Endothelial cell of umbilical vein (primary cell): Measurements from ENCODE around the gene PAX6. TPM values are rescaled to one million over a fixed set of nuclear protein-coding genes. Genes with fewer than 3 reads are reported as not detected.

ENCODE experiments used
- BruUV-seq: library from RNA; stranded (reverse); fragments of 400-500 nt; replicated peaks from 2 replicates; lab custom pipeline; 2021; lab: Mats Ljungman, UMichigan
- CTCF ChIA-PET: fragments of 300-600, 350-600 bp; sonication (Branson Sonifier 250); formaldehyde crosslinking; loops from one replicate; lab custom pipeline; 2021; ENCODE audit warnings: antibody characterized with exemption, inconsistent platforms; lab: Charles Lee
- POLR2A ChIA-PET: fragments of 300-600, 350-600 bp; sonication (Branson Sonifier 250); formaldehyde crosslinking; loops from one replicate; lab custom pipeline; 2021; ENCODE audit warnings: antibody characterized with exemption, inconsistent platforms; lab: Charles Lee
- DNase-seq: peaks from one replicate; pipeline ENCODE4 v3.0.0-alpha.2; 2011; ENCODE audit warnings: low read depth, low spot score
- FAIRE-seq: peaks from 2 replicates; lab custom pipeline; 2011; peaks lifted over from hg19 to GRCh38; lab: Jason Lieb, UNC
- H2AFZ ChIP-seq: 2 replicates; pipeline ENCODE4 v1.6.0; 2012; ENCODE audit warnings: low read depth, low read length, control low read depth, inconsistent platforms
- H3K27ac ChIP-seq: 2 replicates; pipeline ENCODE4 v1.5.1; 2011; ENCODE audit warnings: low read depth, mild to moderate bottlenecking, control low read depth, low read length, moderate library complexity; ENCODE audit not compliant: insufficient read depth
- H3K27me3 ChIP-seq, 2 experiments: 2 replicates each; pipeline versions ENCODE4 v1.6.0 to v1.6.1; 2011; ENCODE audit warnings: low read length in 2 of 2, mixed read lengths in 1 of 2; ENCODE audit not compliant: control insufficient read depth in 2 of 2, insufficient read depth in 2 of 2
- H3K36me3 ChIP-seq, 2 experiments: 2 replicates in 1 of 2; 3 replicates in 1 of 2; pipeline ENCODE4 v1.5.1; 2011; ENCODE audit warnings: low read length in 2 of 2, mild to moderate bottlenecking in 1 of 2, moderate library complexity in 1 of 2; ENCODE audit not compliant: control insufficient read depth in 2 of 2, insufficient read depth in 2 of 2; ENCODE audit errors: extremely low read depth in 1 of 2
- H3K4me1 ChIP-seq: 3 replicates; pipeline ENCODE4 v1.5.1; 2011; ENCODE audit warnings: mild to moderate bottlenecking, low read length; ENCODE audit not compliant: control insufficient read depth, insufficient read depth; ENCODE audit errors: extremely low read depth
- H3K4me2 ChIP-seq: 2 replicates; pipeline ENCODE4 v1.6.1; 2011; ENCODE audit warnings: low read length, control low read depth, mixed read lengths; ENCODE audit not compliant: insufficient read depth
- H3K4me3 ChIP-seq, 3 experiments: fragments of 200-600 bp in 1 of 3; sonication (generic), shearing (Covaris generic) in 1 of 3; replicated peaks in 1 of 3; 2 replicates each; pipeline ENCODE4 v1.5.1; 2011 to 2016; ENCODE audit warnings: control low read depth in 3 of 3, low read length in 3 of 3, mild to moderate bottlenecking in 2 of 3, inconsistent platforms in 1 of 3, low read depth in 1 of 3, moderate library complexity in 1 of 3; ENCODE audit not compliant: insufficient read depth in 1 of 3
- H3K79me2 ChIP-seq: 2 replicates; pipeline ENCODE4 v1.6.0; 2012; ENCODE audit warnings: low read length, inconsistent platforms; ENCODE audit not compliant: control insufficient read depth, insufficient read depth
- H3K9ac ChIP-seq: replicated peaks from 2 replicates; pipeline ENCODE3; 2011; ENCODE audit warnings: low read length, control low read depth; ENCODE audit not compliant: insufficient read depth; ENCODE audit errors: extremely low read depth
- H3K9me1 ChIP-seq: replicated peaks from 3 replicates; pipeline ENCODE4 v1.6.0; 2011; ENCODE audit warnings: mild to moderate bottlenecking, low read length; ENCODE audit not compliant: control insufficient read depth, insufficient read depth; ENCODE audit errors: extremely low read depth
- H3K9me3 ChIP-seq: replicated peaks from 2 replicates; pipeline ENCODE4 v1.5.1; 2012; ENCODE audit warnings: low read length, inconsistent platforms; ENCODE audit not compliant: control insufficient read depth, insufficient read depth
- H4K20me1 ChIP-seq: replicated peaks from 2 replicates; pipeline ENCODE3; 2011; ENCODE audit warnings: mild to moderate bottlenecking, low read length; ENCODE audit not compliant: control insufficient read depth, insufficient read depth; ENCODE audit errors: extremely low read depth
- EZH2 ChIP-seq: IDR thresholded peaks from 2 replicates; pipeline ENCODE4 v1.6.1; 2012; ENCODE audit warnings: borderline replicate concordance, low read depth, mild to moderate bottlenecking, moderate library complexity, low read length, inconsistent platforms; ENCODE audit not compliant: severe bottlenecking
- FOS ChIP-seq: IDR thresholded peaks from 2 replicates; pipeline ENCODE4 v1.6.1; 2011; ENCODE audit warnings: mild to moderate bottlenecking, low read length, moderate library complexity, borderline replicate concordance; ENCODE audit not compliant: insufficient read depth
- MYC ChIP-seq: IDR thresholded peaks from one replicate; pipeline ENCODE4 v1.6.1; 2011; ENCODE audit warnings: mild to moderate bottlenecking, low read depth, low read length
- POLR2AphosphoS5 ChIP-seq: IDR thresholded peaks from 2 replicates; pipeline ENCODE4 v1.6.1; 2012; ENCODE audit warnings: low read depth, mild to moderate bottlenecking, control low read depth, low read length, moderate library complexity; ENCODE audit not compliant: insufficient read depth
- dilution Hi-C: fragments of 300-500 bp; cut with MboI; formaldehyde crosslinking; loops from one replicate; pipeline ENCODE4 v1.15.0; 2019; ENCODE audit warnings: low sequenced_read_pairs; ENCODE audit not compliant: extremely low pct_ligation_motif_present
- intact Hi-C: fragments of 100-400 bp; cut with micrococcal nuclease; formaldehyde crosslinking; loops from one replicate; pipeline ENCODE4 v1.10.0; 2022
- polyA plus RNA-seq, 4 experiments: library from polyadenylated mRNA; depleted of rRNA in 3 of 4; stranded (reverse) in 3 of 4; unstranded in 1 of 4; fragments of >200 nt; gene quantifications; 2 replicates each; pipeline versions ENCODE4 v1.2.1 to v1.2.3, GENCODE V29; 2011 to 2012; ENCODE audit warnings: missing spikeins in 1 of 4
- total RNA-seq: library from RNA; stranded (reverse); gene quantifications from 2 replicates; pipeline ENCODE4 v1.2.3, GENCODE V29; 2021

The PAX6 gene
- total and polyA plus RNA-seq, 2 donors (not counting 3 experiments of a cell fraction or from before 2014, with no cell fraction given): not detected

DNA sequence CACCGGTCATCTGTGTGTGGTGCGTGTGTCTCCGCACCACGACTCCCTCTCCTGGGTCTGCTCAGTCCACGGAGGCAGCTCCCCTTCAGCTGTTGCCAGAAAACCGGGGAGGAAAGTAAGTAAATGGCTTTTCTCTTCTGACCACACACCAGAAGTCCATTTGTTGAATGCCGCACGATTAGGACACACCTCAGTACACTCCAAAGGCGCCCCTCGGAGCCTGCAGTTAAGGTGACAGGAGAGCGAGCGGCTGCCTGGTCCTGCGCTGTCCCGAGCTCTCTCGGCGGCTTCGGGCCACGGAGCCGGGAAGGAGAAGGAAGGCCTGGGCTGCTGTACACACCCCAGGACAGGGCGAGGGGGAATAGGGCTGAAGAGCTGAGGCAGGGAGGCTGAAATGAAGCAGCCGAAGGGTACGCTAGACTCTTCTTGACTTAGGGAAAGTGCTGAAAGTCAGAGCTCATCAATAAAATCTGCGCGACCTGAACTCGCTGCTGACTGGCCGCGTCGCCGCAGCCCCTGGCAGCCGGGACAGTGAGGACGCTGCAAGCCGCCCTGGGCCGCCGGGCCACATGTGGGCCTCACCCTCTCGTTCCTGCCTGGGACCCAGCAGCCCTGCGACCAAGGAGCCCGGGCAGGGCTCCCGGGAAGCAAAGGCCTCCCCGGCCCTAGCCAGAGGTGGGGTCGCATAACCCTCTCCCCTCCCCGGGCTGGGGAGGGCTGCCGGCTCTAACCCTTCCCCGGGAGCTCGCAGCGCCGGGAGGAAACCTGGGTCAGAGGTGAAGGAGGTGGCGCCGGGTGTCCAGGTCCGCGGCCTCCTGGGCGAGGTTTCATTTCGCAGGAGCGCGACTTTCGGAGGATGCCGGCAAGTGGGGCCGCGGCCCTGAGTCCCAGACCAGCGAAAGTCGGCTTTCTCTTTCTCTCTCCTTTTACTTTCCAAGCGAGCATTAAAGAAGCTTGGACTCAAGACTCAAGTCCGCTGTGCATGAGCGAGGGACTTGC, 1.6 kb upstream of the PAX6 start:
- H3K9me3 ChIP-seq: no peaks in the 10 kb centered on the region
- peak overlapping the region; percentile 39 for H3K4me2 ChIP-seq
- TF ChIP-seq FOS (no peak), POLR2AphosphoS5 (no peak), EZH2 (peak; percentile 100), MYC (no peak)
- dilution Hi-C loops: no loop called here
- peaks cover 6% of the 10 kb centered on the region for H3K4me1 ChIP-seq
- no peak overlapping the region for H3K27ac ChIP-seq
- CTCF ChIA-PET: interaction anchor here (1.0 kb wide), 1 partner anchor 171 kb away, joined by 3 read pairs; no protein-coding TSS in a partner anchor
- peaks cover 89 to 99% of the 10 kb centered on the region in 2 experiments for H3K27me3 ChIP-seq
- FAIRE-seq (peak; percentile 28), DNase-seq (peak; percentile 22)
- no peaks in the 10 kb centered on the region for H3K79me2 ChIP-seq
- H3K9ac ChIP-seq: no peak overlapping the region
- no peaks in the 10 kb centered on the region for H3K36me3 ChIP-seq
- intact Hi-C loops: loop anchor here (5.0 to 10.0 kb wide), 2 partner anchors 280 to 792 kb away; partner anchors contain the start of gene RCN1
- no peaks in the 10 kb centered on the region for H3K9me1 ChIP-seq
- POLR2A ChIA-PET: no interaction called here
- BruUV-seq: no TSS peak
- no peak overlapping the region for H2AFZ ChIP-seq
- peak overlapping the region in 1 of 3 experiments; percentile 16 for H3K4me3 ChIP-seq
- H4K20me1 ChIP-seq: no peaks in the 10 kb centered on the region
